ENCODE data around the gene RAP1A.

The RAP1A gene

GRCh38 chr1:111705841-111706240, 86.3 kb downstream of the RAP1A start:
- Histone ChIP-seq H3K9ac (no peak overlapping the region), H3K79me2 (ENCODE audit: insufficient read depth, low read depth) (no peaks in the 10 kb centered on the region), H3K4me2 (no peak overlapping the region), H3K36me3 (ENCODE audit: insufficient read depth) (no peaks in the 10 kb centered on the region), H3K27ac (no peak overlapping the region), H3K4me1 (ENCODE audit: low read depth, poor library complexity, severe bottlenecking) (peaks cover 63% of the 10 kb centered on the region), H4K20me1 (ENCODE audit: insufficient read depth) (no peaks in the 10 kb centered on the region), H3K4me3 (IDR thresholded peaks at IDR 0.05; ENCODE audit: insufficient read depth, low read depth, low read length) (no peak overlapping the region), H3K27me3 (ENCODE audit: insufficient read depth, low read depth) (no peaks in the 10 kb centered on the region), H2AFZ (ENCODE audit: low read depth) (no peak overlapping the region)
- no peak for TF ChIP-seq CTCF (conservative IDR thresholded peaks at IDR 0.05; ENCODE audit: low read depth, low read length)

- Histone ChIP-seq H3K27ac (no peak overlapping the region), H3K4me2 (no peak overlapping the region), H4K20me1 (ENCODE audit: insufficient read depth) (no peaks in the 10 kb centered on the region), H3K9ac (no peak overlapping the region), H3K4me3 (IDR thresholded peaks at IDR 0.05; ENCODE audit: insufficient read depth, low read depth, low read length) (no peak overlapping the region), H3K4me1 (ENCODE audit: low read depth, poor library complexity, severe bottlenecking) (peaks cover 52% of the 10 kb centered on the region), H3K79me2 (ENCODE audit: insufficient read depth, low read depth) (no peaks in the 10 kb centered on the region), H2AFZ (ENCODE audit: low read depth) (no peak overlapping the region), H3K36me3 (ENCODE audit: insufficient read depth) (no peaks in the 10 kb centered on the region), H3K27me3 (ENCODE audit: insufficient read depth, low read depth) (no peaks in the 10 kb centered on the region)
- TF ChIP-seq CTCF (conservative IDR thresholded peaks at IDR 0.05; ENCODE audit: low read depth, low read length), result no peak
These were observed 87.3 kb downstream of the RAP1A start for GRCh38 chr1:111706921-111707320.

GRCh38 chr1:111707906-111708305, 88.3 kb downstream of the RAP1A start:
- Histone ChIP-seq H3K4me2 (no peak overlapping the region), H3K4me1 (ENCODE audit: low read depth, poor library complexity, severe bottlenecking) (peaks cover 42% of the 10 kb centered on the region), H3K79me2 (ENCODE audit: insufficient read depth, low read depth) (no peaks in the 10 kb centered on the region), H3K27ac (no peak overlapping the region), H3K9ac (no peak overlapping the region), H3K27me3 (ENCODE audit: insufficient read depth, low read depth) (no peaks in the 10 kb centered on the region), H2AFZ (ENCODE audit: low read depth) (no peak overlapping the region), H3K4me3 (IDR thresholded peaks at IDR 0.05; ENCODE audit: insufficient read depth, low read depth, low read length) (no peak overlapping the region), H4K20me1 (ENCODE audit: insufficient read depth) (no peaks in the 10 kb centered on the region), H3K36me3 (ENCODE audit: insufficient read depth) (no peaks in the 10 kb centered on the region)
- TF ChIP-seq CTCF (conservative IDR thresholded peaks at IDR 0.05; ENCODE audit: low read depth, low read length), result no peak

GRCh38 chr1:111709986-111710385, 90.4 kb downstream of the RAP1A start:
- Histone ChIP-seq H4K20me1 (ENCODE audit: insufficient read depth) (no peaks in the 10 kb centered on the region), H3K27ac (no peak overlapping the region), H3K27me3 (ENCODE audit: insufficient read depth, low read depth) (no peaks in the 10 kb centered on the region), H3K4me3 (IDR thresholded peaks at IDR 0.05; ENCODE audit: insufficient read depth, low read depth, low read length) (no peak overlapping the region), H3K4me2 (no peak overlapping the region), H3K36me3 (ENCODE audit: insufficient read depth) (no peaks in the 10 kb centered on the region), H3K79me2 (ENCODE audit: insufficient read depth, low read depth) (no peaks in the 10 kb centered on the region), H3K9ac (no peak overlapping the region), H3K4me1 (ENCODE audit: low read depth, poor library complexity, severe bottlenecking) (peaks cover 36% of the 10 kb centered on the region), H2AFZ (ENCODE audit: low read depth) (no peak overlapping the region)
- TF ChIP-seq CTCF (conservative IDR thresholded peaks at IDR 0.05; ENCODE audit: low read depth, low read length), result no peak

Measured in KMS-11 (cell line).